SK-N-SH treated with all-trans-retinoic acid at 6 μM for 48 hours (cell line): ENCODE results near the gene SPTLC1.
A peak's percentile ranks its signal among the peaks of the same experiment; 100 is the strongest.

Experiments used
- ATAC-seq: fragments of 200-7000 bp; cut with Tn5 transposase; 3 replicates; pipeline ENCODE4 v1.9.1; 2020; ENCODE audit warnings: mild to moderate bottlenecking, moderate library complexity
- ARNTL ChIP-seq: fragments of 450-650 bp; formaldehyde crosslinking; IDR thresholded peaks from 2 replicates; pipeline ENCODE4 v1.5.0; 2020; ENCODE audit warnings: low read depth, mild to moderate bottlenecking, moderate library complexity, borderline replicate concordance
- BACH2 ChIP-seq: fragments of 250-450 bp; sonication (Bioruptor Pico); IDR thresholded peaks from 2 replicates; pipeline ENCODE4 v1.9.0; 2021; ENCODE audit warnings: mild to moderate bottlenecking, borderline replicate concordance
- CREB5 ChIP-seq: fragments of 250-450 bp; sonication (Bioruptor Pico); IDR thresholded peaks from 2 replicates; pipeline ENCODE4 v1.5.1; 2020; ENCODE audit warnings: low read depth, mild to moderate bottlenecking, moderate library complexity
- CSDC2 ChIP-seq: fragments of 250-450 bp; sonication (Bioruptor Pico); IDR thresholded peaks from 2 replicates; pipeline ENCODE4 v1.5.0; 2020; ENCODE audit warnings: mild to moderate bottlenecking, moderate library complexity
- ESRRG ChIP-seq: fragments of 250-450 bp; sonication (Bioruptor Pico); IDR thresholded peaks from 2 replicates; pipeline ENCODE4 v1.6.1; 2021; ENCODE audit warnings: mild to moderate bottlenecking
- GLIS3 ChIP-seq: fragments of 250-450 bp; sonication (Bioruptor Pico); IDR thresholded peaks from 2 replicates; pipeline ENCODE4 v1.5.0; 2020; ENCODE audit warnings: mild to moderate bottlenecking, moderate library complexity
- ISL1 ChIP-seq: fragments of 250-450 bp; sonication (Bioruptor Pico); IDR thresholded peaks from 2 replicates; pipeline ENCODE4 v2.1.2; 2022; ENCODE audit warnings: mild to moderate bottlenecking, moderate library complexity
- OSR1 ChIP-seq: fragments of 250-450 bp; sonication (Bioruptor Pico); IDR thresholded peaks from 2 replicates; pipeline ENCODE4 v1.8.0; 2022; ENCODE audit warnings: moderate library complexity, mild to moderate bottlenecking, inconsistent platforms
- PATZ1 ChIP-seq: fragments of 250-450 bp; sonication (Bioruptor Pico); IDR thresholded peaks from 2 replicates; pipeline ENCODE4 v1.8.0; 2020; ENCODE audit warnings: mild to moderate bottlenecking, moderate library complexity, borderline replicate concordance
- POU6F1 ChIP-seq: fragments of 250-450 bp; sonication (Bioruptor Pico); IDR thresholded peaks from 2 replicates; pipeline ENCODE4 v1.8.0; 2021; ENCODE audit warnings: low read depth, mild to moderate bottlenecking, moderate library complexity, borderline replicate concordance
- PPARA ChIP-seq: fragments of 250-450 bp; sonication (Bioruptor Pico); IDR thresholded peaks from 2 replicates; pipeline ENCODE4 v1.5.0; 2020; ENCODE audit warnings: mild to moderate bottlenecking, borderline replicate concordance
- RARB ChIP-seq: fragments of 250-450 bp; sonication (Bioruptor Pico); IDR thresholded peaks from 2 replicates; pipeline ENCODE4 v1.8.0; 2021; ENCODE audit warnings: mild to moderate bottlenecking, moderate library complexity
- SNAI2 ChIP-seq: fragments of 250-450 bp; sonication (Bioruptor Pico); IDR thresholded peaks from 2 replicates; pipeline ENCODE4 v1.5.0; 2020; ENCODE audit warnings: mild to moderate bottlenecking, moderate library complexity
- TSHZ2 ChIP-seq: fragments of 250-450 bp; sonication (Bioruptor Pico); IDR thresholded peaks from 2 replicates; pipeline ENCODE4 v1.5.0; 2020; ENCODE audit warnings: mild to moderate bottlenecking, moderate library complexity
- ZC3H10 ChIP-seq: fragments of 250-450 bp; sonication (Bioruptor Pico); IDR thresholded peaks from 2 replicates; pipeline ENCODE4 v1.5.1; 2021; ENCODE audit warnings: mild to moderate bottlenecking, moderate library complexity
- ZFP3 ChIP-seq: fragments of 250-450 bp; sonication (Bioruptor Pico); IDR thresholded peaks from 2 replicates; pipeline ENCODE4 v1.5.0; 2020; ENCODE audit warnings: mild to moderate bottlenecking, moderate library complexity
- ZFP30 ChIP-seq: fragments of 450-650 bp; formaldehyde crosslinking; IDR thresholded peaks from 2 replicates; pipeline ENCODE4 v1.5.0; 2022; ENCODE audit warnings: mild to moderate bottlenecking, moderate library complexity
- ZNF565 ChIP-seq: fragments of 450-650 bp; formaldehyde crosslinking; conservative IDR thresholded peaks from 2 replicates; pipeline ENCODE4 v1.5.0; 2020; ENCODE audit warnings: low read depth, mild to moderate bottlenecking, moderate library complexity
- ZNF70 ChIP-seq: fragments of 450-650 bp; formaldehyde crosslinking; IDR thresholded peaks from 2 replicates; pipeline ENCODE4 v1.5.0; 2020; ENCODE audit warnings: mild to moderate bottlenecking, moderate library complexity
- ZNF8 ChIP-seq: fragments of 450-650 bp; formaldehyde crosslinking; IDR thresholded peaks from 2 replicates; pipeline ENCODE4 v1.5.0; 2020; ENCODE audit warnings: mild to moderate bottlenecking, moderate library complexity
- TF ChIP-seq, protein P1 (sequence below): fragments of 250-450 bp; sonication (Bioruptor Pico); IDR thresholded peaks from 2 replicates; pipeline ENCODE4 v1.5.1; 2021; ENCODE audit warnings: mild to moderate bottlenecking, moderate library complexity

The SPTLC1 gene

DNA sequence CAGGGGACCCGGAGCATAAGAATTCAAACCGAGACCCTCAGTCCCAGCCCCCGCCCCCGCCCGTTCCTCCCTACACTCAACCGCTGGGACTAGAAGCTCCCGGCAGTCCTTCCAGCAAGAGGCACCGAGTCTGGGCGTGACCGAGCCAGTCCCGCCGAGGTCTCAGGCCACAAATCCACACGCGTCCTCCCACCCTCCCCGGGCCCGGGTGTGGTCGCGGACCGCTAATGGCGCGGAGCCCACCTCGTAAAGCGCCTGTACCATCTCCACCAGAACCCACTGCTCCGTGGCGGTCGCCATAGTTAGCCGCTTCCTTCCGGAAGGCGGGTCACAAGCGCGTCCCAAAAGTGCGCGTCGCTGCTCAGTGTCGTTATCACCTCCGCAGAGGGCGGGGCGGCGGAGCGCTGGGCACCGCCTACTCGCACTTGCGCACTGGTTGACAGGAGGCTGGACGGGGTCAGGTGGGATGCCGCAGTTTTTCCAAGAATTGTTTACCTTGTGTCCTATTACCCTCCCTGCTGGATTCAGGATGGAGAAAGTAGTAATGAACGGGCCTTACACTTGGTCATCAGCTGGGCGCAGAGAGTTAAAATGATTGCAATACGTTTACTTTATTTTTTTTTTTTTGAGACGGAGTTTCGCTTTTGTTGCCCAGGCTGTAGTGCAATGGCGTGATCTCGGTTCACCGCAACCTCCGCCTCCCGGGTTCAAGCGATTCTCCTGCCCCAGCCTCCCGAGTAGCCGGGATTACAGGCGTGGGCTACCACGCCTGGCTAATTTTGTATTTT, at the start of gene SPTLC1:
TSS of gene SPTLC1 (minus strand) at position 343 of the 788 bp plus-strand sequence. CDS start at position 300, 43 bp downstream.
- peak; percentile 96 for ATAC-seq
- TF ChIP-seq PPARA (CRISPR knock-in tag) (no peak), CREB5 (CRISPR knock-in tag) (no peak), PATZ1 (CRISPR knock-in tag) (no peak), ZFP30 (no peak), POU6F1 (CRISPR knock-in tag) (no peak), BACH2 (CRISPR knock-in tag) (no peak), ISL1 (CRISPR knock-in tag) (no peak), ZNF70 (CRISPR knock-in tag) (no peak), ARNTL (CRISPR knock-in tag) (no peak), RARB (CRISPR knock-in tag) (no peak), ESRRG (CRISPR knock-in tag) (no peak), TSHZ2 (CRISPR knock-in tag) (no peak), OSR1 (CRISPR knock-in tag) (no peak), GLIS3 (CRISPR knock-in tag) (no peak), ZNF565 (CRISPR knock-in tag) (no peak)
- TF ChIP-seq, protein P1, sequence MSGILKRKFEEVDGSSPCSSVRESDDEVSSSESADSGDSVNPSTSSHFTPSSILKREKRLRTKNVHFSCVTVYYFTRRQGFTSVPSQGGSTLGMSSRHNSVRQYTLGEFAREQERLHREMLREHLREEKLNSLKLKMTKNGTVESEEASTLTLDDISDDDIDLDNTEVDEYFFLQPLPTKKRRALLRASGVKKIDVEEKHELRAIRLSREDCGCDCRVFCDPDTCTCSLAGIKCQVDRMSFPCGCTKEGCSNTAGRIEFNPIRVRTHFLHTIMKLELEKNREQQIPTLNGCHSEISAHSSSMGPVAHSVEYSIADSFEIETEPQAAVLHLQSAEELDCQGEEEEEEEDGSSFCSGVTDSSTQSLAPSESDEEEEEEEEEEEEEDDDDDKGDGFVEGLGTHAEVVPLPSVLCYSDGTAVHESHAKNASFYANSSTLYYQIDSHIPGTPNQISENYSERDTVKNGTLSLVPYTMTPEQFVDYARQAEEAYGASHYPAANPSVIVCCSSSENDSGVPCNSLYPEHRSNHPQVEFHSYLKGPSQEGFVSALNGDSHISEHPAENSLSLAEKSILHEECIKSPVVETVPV, result no peak

GRCh38 chr9:92164975-92165374, 49.8 kb upstream of the SPTLC1 start:
- no peak for ATAC-seq
- TF ChIP-seq ZFP3 (no peak), SNAI2 (CRISPR knock-in tag) (no peak), OSR1 (CRISPR knock-in tag) (no peak), ZNF8 (CRISPR knock-in tag) (no peak), CSDC2 (CRISPR knock-in tag) (no peak), ZC3H10 (CRISPR knock-in tag) (no peak), PPARA (CRISPR knock-in tag) (no peak), TSHZ2 (CRISPR knock-in tag) (no peak), POU6F1 (CRISPR knock-in tag) (no peak), PATZ1 (CRISPR knock-in tag) (no peak), ZFP30 (no peak), BACH2 (CRISPR knock-in tag) (no peak), GLIS3 (CRISPR knock-in tag) (no peak)
